Ammon's horn (tissue), 1 donor: Measurements from ENCODE around the gene PRKD1.

Experiments
- DNase-seq: peaks from one replicate; pipeline ENCODE4 v3.0.0-alpha.2; 2016; ENCODE audit warnings: low spot score

PRKD1 gene

DNA sequence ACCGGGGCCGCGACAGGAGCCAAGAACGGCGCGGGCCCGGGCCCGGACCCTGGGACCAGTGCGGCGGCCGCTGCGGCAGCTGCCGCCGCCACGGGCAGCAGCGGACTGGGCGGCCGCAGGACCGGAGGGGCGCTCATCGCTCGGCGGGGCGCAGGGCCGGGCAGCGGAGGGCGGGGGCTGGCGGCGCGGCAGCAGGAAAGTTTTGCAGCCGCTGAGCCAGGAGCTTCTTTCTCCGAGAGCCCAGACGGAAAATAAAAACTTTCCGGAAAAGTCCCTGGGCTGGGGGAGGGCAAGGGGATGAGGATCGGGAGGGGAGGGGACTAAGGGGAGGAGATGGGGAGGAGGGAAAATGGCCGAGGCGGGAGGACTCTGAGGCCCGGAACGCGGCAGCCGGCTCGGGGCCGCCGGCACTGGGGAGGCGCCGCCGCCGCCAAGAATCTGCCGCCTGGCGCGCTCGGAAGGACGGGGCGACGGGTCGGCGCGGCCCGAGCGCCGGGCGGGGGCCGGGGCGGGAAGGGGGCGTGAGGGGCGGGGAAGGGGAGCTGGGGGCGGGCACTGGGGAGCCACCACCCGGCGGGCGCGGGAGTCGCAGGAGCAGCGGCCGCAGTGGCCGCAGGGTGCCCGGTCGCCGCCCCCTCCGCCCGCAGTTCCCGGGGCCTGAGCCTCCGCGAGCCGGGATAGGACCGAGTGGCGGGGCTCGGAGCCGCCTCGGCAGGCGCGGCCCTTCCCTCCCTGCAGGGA, at the start of gene PRKD1:
Gene PRKD1 (minus strand): TSS at position 472 of the 741 bp plus-strand sequence.
- DNase-seq = peak; percentile 67

GRCh38 chr14:29971101-29971500, 43.5 kb upstream of the PRKD1 start:
- no peak for DNase-seq

GRCh38 chr14:29955087-29955486, 27.4 kb upstream of the PRKD1 start:
- no peak for DNase-seq

- DNase-seq = no peak
Observed at GRCh38 chr14:29953501-29953900, 25.9 kb upstream of the PRKD1 start.

DNA sequence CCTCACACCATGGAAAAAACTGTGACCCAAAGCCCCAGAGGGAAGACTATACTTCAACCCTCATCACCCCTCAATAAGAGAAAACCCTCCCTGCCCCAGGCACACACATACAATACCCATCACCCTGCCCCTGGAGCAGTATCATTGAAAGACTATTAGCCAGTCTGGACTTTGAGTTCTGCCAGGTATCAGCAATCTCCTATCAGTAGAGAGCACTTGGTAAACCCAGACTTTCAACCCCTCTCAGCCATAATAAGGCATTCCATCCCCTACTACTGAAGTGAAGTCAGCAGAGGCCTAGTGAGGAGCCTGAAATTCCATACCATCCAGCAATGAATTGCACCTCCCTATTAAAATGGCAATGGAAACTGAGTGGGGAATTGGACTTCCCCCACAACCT, 16.4 kb upstream of the PRKD1 start:
- DNase-seq = no peak

GRCh38 chr14:29941401-29941800, 13.8 kb upstream of the PRKD1 start:
- no peak for DNase-seq

DNA sequence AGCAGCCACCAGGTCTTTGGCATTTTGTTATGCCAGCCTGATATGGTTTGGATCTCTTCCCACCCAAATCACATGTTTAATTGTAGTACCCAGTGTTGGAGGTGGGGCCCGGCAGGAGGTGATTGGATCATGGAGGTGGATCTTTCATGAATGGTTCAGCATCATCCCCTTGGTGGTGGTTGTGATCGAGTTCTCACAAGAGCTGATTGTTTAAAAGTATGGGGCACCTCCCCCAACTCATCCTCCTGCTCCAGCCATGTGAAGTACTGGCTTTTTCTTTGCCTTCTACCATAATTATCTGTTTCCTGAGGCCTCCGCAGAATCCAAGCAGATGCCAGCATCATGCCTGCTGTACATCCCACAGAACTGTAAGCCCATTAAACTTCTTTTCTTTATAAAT, 12.8 kb upstream of the PRKD1 start:
- DNase-seq = no peak

DNA sequence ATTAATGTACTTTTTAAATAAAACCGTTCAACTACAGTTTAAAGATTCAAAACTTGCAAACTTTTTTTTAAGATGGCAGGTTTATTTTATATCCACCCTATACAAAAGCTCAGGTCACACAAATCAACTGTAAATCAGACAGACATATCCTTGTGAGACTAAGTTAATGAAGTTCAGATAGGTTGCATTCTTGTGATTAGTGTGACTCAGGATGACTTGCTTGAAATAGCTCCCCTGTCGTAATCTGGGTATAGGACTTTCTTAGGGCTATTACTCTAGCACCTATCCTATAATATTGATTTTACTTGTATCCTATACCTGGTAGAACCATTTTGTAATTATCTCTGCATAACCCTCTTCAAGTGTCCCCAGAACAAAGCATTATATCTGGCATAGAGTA, 9.5 kb upstream of the PRKD1 start:
- no peak for DNase-seq

DNA sequence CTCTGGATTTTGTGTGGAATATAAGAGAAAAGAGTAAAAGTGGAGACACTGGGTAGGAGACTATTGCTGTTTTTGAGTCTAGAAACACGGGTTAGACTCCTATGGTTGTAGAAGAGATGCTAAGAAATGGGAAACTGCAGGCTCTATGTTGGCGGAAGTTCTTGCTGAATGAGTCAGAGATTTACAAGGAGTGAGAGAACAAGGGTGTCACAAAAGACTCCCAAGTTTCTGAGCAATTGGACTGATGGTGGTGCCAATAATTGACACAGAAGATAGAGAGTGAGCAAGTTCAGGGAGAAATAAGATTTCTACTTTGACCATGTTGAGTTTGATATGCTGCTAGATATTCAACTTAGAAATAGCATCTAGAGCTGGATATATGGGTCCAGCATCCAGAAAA, 2.6 kb upstream of the PRKD1 start:
- DNase-seq = no peak

- DNase-seq = no peak
Observed at GRCh38 chr14:29928117-29928640, 532 bp upstream of the PRKD1 start.

GRCh38 chr14:29926701-29927375, 809 bp downstream of the PRKD1 start:
- peak; percentile 53 for DNase-seq

DNA sequence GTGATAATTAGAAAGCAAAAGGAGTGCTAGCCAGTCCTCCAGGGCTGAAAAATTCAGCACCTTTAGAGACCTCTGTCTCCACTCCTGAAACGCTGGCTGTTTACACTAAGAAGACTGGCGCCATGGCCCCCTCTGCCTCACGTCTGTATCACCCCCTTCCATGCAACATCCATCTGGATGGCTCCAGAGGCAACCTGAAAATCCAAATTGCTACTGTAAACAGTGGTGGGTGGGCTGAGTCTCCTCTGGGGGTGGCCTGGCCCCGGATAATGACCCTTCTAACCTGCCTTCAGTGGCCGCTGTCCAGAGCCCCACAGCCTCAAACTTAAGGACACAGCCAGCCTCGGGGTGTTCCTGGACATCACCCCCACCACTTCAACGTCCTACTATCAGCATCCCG, 1.4 kb downstream of the PRKD1 start:
- DNase-seq = peak; percentile 4

GRCh38 chr14:29925736-29926135, 1.9 kb downstream of the PRKD1 start:
- no peak for DNase-seq

GRCh38 chr14:29925101-29925722, 2.4 kb downstream of the PRKD1 start:
- no peak for DNase-seq

DNA sequence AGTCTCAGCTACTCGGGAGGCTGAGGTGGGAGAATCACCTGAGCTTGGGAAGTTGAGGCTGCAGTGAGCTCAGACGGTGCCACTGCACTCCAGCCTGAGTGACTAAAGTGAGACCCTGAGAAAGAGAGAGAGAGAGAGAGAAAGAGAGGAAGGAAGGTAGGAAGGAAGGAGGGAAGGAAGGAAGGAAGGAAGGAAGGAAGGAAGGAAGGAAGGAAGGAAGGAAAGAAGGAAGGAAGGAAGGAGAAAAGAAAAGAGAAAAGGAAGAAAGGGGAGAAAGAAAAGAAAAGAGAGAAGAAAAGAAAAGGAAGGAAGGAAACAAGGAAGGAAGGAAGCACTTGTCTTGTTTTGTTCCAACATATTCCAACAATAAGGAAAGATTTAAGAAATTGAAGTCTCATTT, 7.8 kb downstream of the PRKD1 start:
- DNase-seq = no peak

DNA sequence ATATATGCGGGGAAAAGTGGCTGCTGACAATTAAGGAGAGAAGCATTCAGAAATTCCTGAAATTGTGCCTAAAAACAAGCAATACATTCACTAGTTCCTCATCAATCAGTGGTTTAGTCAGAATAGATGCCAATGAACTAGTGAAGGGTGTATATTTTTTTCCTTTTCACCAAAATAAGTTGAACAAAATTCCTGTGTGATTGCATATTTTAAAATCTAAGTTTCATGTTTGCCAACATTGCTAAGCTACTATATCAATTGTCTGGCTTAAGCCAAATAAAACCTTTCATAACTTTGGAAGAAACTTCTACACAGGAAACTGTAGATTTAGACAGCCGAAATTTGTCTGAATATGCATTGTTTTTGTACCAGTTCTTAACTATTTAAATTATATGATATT, 8.7 kb downstream of the PRKD1 start:
- no peak for DNase-seq

DNA sequence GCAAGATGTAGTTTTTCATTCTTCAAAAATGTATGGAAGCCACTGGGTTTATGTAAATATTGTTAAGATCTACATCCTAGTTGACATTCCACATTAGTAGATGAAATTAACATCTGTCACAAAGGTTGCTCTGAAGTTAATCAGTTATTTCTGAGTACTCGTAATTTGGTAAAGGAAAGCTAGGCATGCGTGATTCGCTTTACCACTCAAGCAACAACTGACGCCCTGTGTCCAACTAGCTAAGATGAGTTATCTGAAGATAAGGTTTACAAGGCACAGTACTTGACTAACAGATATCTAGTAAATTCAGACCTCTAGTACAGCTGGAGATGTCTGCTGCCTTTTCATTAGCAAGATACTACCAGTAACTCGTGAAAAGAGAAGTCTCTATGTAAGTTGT, 14.1 kb downstream of the PRKD1 start:
- DNase-seq = no peak

DNA sequence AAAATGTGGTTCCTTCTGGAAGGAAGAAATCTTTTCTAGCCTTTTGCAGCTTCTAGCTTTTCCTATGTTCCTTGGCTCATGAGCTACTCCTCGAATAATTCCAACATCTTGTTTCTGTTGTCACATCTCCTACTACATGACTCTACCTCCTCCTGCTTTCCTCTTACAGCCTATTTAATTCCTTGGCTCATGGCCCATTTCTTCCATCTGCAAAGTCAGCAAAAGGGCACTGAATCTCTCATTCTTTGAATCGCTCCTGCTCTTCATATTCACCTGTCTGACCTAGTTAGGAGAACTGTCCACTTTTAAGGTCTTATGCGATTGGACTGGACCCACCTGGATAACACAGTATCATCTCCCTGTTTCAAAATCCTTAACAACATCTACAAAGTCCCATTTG, 15.8 kb downstream of the PRKD1 start:
- DNase-seq = no peak

GRCh38 chr14:29908652-29909577, 18.7 kb downstream of the PRKD1 start:
- no peak for DNase-seq

DNA sequence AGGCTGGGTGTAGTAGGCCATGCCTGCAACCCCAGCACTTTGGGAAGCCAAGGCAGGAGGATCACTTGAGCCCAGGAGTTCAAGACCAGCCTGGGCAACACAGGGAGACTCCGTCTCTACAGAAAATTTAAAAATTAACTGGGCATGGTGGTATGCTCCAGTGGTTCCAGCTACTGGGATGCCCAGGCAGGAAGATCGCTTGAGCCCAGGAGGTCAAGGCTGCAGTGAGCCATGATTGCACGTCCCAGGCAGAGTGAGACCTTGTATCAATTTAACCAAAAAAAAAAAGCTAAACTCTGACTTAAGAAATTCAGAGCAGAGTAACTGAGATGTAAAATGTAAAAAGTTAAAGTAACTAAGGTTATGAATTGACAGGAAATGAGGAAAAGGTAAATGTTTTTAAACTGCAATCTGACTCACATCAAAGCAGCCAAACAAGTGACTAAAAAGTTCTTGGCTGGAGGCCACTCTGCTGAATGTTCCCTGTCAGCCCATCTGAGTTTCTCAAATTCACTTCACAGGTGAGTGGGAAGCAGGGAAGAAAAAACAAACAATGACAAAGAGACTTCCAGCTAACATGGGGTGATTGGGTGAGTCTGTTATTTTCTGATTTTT, 21.3 kb downstream of the PRKD1 start:
- DNase-seq = no peak

- DNase-seq = no peak
Observed at GRCh38 chr14:29905543-29905942, 22.1 kb downstream of the PRKD1 start.
